Fibroblast of skin of scalp (primary cell): ENCODE measurements around the gene TRAF2.
"Not testable (repeated sequence)": the region's sequence is repeated elsewhere in the genome, so short reads cannot be mapped to it uniquely, and the experiment has no call there.

Source experiments
- DNase-seq: peaks from one replicate; pipeline ENCODE4 v3.0.0-alpha.2; 2013

Gene TRAF2

GRCh38 chr9:136857581-136858412 is 28.5 kb upstream of the TRAF2 start:
- no peak for DNase-seq

DNA sequence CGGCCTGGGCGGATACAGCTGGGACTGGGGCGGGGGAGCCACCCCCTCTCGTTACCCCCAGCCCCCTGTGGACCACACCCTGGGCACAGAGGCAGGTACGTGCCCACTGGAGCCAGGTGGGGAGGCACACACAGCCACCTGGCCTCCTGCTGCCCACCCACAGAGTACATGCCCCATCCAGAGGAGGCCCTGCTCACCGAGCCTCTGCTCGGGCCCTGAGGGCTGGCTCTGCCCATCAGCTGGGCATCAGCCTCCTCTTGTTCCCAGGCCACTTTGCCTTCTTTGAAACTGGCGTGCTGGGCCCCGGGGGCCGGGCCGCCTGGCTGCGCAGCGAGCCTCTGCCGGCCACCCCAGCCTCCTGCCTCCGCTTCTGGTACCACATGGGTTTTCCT is 27.9 kb upstream of the TRAF2 start:
- DNase-seq = no peak

GRCh38 chr9:136858844-136859757 is 27.2 kb upstream of the TRAF2 start:
- DNase-seq = no peak

DNA sequence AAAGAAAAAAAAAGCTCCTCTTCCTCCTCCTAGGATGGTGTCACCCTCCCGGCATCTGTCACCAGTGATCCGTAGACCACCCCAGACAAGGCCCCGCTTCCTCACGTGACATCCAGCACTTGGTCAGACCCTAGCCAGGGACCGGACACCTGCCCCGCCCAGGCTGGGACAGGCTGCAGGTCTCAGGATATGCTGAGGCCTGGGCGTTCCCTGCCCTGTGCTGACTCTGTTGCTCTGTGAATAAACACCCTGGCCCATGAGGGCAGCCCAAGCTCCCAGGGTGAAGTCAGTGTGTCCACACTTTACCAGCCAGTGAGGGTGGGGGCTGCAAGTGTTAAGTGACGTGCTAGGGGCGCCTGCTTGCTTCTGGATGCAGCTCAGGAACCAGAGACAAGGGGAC is 25.8 kb upstream of the TRAF2 start:
- DNase-seq = no peak

- DNase-seq = no peak
Observed at GRCh38 chr9:136860933-136861873, 25.1 kb upstream of the TRAF2 start.

DNA sequence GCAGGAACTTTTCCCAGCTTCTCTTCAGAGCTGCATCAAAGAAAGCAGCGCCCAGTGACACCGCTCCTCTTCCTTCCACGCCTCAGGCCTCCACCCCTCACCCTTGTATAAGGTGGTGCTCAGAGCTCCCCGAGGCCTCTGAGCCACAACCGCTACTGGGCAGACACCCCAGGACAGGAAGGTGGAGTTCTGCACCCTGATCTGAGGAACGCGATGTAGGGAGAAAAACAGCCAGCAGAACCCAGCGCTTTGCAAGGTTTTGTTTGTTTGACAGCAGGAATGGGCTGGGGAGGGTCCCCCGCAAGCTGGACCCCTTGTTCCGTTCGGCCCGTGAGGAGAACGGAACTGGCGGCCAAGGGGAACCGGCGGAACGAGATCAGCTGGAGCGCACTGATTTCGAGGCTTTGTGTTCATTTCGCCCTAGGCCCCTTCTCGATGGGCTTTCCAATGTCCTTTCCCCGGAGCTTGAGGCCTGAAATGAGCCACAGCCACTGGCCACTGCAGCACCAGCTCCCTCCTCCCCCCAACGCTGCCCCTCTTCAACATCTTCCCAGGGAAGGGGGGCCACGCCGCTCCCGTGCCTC is 24.4 kb upstream of the TRAF2 start:
- no peak for DNase-seq

- DNase-seq = no peak
Observed at GRCh38 chr9:136862849-136863622, 23.3 kb upstream of the TRAF2 start.

GRCh38 chr9:136863623-136864273 is 22.6 kb upstream of the TRAF2 start:
- no peak for DNase-seq

- no peak for DNase-seq
Observed at GRCh38 chr9:136865041-136865767, 21.1 kb upstream of the TRAF2 start.

- DNase-seq = no peak
Observed at GRCh38 chr9:136865768-136866103, 20.6 kb upstream of the TRAF2 start.

GRCh38 chr9:136866898-136867421 is 19.4 kb upstream of the TRAF2 start:
- not testable (repeated sequence) for DNase-seq

DNA sequence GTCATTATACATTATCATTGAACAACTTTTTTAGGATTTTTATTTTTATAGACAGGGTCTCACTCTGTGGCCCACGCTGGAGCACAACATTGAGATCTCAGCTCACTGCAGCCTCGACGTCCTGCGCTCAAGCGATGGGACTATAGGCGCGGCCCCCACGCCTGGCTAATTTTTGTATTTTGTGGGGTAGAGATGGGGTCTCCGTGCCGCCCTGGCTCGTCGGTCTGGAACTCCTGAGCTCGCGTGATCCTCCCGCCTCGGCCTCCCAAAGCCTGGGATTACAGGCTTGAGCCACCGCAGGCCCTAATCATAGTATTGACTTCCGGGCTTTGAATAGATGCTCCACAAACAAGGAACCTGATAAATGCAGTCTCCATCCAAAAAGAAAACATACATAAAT is 18.8 kb upstream of the TRAF2 start:
- DNase-seq = no peak

GRCh38 chr9:136867917-136868316 is 18.4 kb upstream of the TRAF2 start:
- DNase-seq = no peak

DNA sequence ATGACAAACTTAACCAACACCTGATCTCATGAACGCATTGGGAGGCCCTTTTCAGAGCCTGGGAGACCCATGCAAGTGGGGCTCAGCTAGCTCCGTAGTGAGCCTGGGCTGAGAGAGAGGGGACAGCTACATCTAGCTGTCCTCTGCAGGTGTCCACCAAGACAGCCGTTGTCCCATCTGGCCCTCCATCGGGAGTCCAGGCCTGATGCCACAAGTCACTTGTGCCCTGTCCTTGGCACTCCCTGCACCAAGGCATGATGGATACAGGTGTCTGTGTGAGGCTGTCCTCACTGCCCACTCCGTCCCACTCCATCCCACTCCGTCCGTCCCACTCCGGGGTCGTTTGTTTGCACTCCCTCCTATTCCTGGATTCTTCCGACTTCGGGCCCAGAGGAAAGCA is 17.7 kb upstream of the TRAF2 start:
- no peak for DNase-seq

- not testable (repeated sequence) for DNase-seq
Observed at GRCh38 chr9:136869611-136870010, 16.7 kb upstream of the TRAF2 start.

DNA sequence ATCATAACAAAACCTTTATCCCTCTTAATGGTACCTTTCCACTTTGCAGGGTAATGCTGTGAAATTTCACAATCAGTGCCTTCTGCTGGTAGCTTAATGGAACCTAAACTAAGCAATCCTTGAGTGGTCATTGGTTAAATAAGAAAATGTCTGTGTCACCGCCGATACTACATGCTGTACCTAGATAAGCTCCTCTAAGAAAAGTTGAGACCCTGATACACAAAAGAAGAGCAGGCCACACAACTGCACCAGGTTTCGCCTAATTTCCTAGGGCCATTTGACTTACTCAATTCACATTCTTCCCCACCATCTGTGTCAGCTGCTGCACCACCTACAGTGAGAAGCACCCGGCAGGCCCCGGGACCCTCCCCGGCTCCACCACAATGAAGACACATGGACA is 11.2 kb upstream of the TRAF2 start:
- no peak for DNase-seq

- no peak for DNase-seq
Observed at GRCh38 chr9:136876476-136876875, 9.8 kb upstream of the TRAF2 start.

GRCh38 chr9:136880651-136881050 is 5.7 kb upstream of the TRAF2 start:
- no peak for DNase-seq

DNA sequence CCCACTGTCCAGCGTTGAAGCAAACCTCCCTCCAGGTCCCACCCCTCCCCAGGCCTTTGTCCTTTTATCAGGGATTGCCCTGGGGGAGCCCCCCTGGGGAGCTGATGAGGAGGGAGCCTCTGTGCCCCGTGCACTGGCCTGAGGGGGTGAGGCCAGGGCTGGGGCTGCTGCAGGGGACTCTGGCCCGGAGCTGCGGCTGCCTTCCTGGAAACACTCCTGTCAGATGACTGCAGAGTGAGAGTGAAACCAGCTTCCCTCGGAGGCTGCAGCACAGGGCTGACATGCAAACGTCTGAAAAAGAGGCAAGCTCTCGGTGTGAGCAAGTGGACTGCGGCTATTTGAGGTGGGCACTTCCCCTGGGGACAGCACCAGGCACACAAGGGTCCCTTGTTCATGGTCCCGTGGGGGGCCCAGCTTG is 4.6 kb upstream of the TRAF2 start:
- no peak for DNase-seq
